CD4-positive, alpha-beta T cell treated with Interleukin-17A for 1 hour (primary cell): ENCODE measurements around the gene KLHL29.

Source experiments
- DNase-seq: peaks from one replicate; pipeline ENCODE4 v3.0.0-alpha.2; 2020

KLHL29 gene

DNA sequence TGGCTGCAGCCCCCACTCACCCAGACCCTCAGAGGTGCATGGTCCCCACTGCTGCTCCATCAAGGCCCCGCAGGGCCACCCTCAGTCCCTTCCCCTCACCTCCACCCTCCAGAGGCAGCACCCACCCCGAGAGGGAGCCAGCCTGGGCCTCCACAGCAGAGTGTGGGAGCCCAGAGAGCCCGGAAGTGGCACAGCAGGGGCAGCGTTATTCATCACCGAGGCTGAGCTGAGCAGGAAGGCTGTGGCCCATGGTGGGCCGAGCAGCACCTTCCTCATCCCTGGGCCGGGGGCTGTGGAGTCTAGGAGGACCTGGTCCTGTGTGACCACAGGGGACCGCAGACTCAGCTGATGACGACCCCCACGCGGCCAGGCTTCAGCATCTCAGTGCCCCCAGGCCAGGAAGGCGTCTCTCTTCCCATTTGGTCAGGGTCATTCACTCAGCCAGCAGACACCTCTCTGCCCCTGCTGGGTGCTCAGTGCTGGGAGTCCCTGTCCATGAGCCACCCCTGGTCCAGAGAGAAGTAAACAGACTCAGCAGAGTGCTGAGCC is 283.9 kb downstream of the KLHL29 start:
- DNase-seq, result no peak

DNA sequence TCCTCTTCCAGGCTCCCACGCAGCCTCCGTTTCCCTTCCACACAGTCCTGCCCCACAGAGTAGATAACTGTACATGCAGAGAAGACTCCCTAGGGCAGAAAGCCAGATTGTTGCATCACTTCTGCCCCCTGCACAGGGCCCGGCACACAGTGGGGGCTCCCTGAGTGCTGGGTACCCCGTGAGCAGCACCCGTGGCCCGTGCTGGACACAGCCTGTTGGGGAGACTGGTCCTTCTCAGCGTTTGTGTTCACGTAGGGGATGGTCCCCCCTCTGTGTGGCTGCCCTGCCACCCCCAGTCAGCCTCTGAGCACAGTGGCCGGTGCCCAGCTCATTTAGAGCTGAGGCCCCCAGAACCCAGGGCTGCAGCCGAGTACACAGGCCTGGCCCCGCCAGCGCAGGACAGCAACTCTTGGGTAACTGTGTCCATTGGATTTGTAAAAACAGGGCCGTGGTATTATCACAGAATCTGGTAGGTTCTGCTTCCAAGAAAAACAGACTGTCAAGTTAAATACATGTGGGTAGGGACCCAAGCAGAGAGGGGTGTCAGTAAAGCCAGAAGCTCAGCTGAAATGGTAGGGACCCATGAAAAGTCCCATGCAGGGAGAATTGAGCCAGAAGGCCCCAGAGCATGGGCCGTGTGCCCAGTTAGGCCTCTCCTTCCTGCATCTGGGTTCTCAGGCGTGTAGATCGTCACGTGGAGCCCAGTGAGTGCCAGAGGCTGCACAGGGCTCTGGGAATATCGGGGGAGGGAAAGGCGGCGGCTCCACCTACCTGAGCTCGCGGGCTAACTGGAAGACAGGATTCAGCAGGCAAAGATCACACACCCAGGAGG is 284.6 kb downstream of the KLHL29 start:
- DNase-seq, result no peak

DNA sequence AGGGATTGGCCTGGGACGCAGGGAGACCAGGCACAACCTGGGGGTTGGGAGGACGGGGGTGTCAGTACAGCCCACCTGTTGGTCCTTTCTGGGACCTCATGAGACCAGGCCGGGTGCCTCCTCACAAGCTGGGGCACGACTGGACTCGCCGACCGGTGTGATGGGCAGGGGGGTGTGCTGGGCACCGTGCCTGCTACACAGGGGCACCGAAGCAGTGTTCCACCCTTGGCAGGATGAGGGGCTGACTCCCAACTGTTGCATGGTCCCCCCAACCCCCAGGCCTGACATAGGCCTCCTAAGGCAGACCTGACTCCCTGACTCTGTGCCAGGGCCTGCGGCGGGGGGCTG is 285.2 kb downstream of the KLHL29 start:
- no peak for DNase-seq

GRCh38 chr2:23673082-23673481 is 288.1 kb downstream of the KLHL29 start:
- DNase-seq, result no peak

- no peak for DNase-seq
These were observed 289.1 kb downstream of the KLHL29 start for GRCh38 chr2:23673830-23674679.

- DNase-seq, result no peak
These were observed 290.5 kb downstream of the KLHL29 start for GRCh38 chr2:23675506-23675905.

- no peak for DNase-seq
These were observed 292.9 kb downstream of the KLHL29 start for GRCh38 chr2:23677836-23678235.

DNA sequence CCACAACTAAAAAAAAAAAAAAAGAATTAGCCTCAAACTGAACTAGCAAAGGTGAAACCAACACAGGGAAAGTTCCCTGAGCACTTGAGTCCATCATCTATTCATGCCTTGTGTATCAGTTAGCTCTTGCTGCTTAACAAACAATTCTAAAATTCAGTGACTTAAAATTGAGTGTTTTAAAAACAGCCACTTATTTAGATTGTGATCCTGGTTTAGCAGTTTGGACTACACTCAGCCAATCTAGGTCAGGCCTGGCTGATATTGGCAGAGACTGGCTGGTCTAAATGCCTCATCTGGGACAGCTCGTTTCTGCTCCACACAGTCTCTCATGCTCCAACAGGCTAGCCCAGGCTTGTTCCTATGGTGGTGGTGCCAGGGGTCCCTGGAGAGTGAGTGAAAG is 294.1 kb downstream of the KLHL29 start:
- no peak for DNase-seq

GRCh38 chr2:23680951-23681350 is 296.0 kb downstream of the KLHL29 start:
- no peak for DNase-seq

GRCh38 chr2:23681356-23682140 is 296.6 kb downstream of the KLHL29 start:
- no peak for DNase-seq

DNA sequence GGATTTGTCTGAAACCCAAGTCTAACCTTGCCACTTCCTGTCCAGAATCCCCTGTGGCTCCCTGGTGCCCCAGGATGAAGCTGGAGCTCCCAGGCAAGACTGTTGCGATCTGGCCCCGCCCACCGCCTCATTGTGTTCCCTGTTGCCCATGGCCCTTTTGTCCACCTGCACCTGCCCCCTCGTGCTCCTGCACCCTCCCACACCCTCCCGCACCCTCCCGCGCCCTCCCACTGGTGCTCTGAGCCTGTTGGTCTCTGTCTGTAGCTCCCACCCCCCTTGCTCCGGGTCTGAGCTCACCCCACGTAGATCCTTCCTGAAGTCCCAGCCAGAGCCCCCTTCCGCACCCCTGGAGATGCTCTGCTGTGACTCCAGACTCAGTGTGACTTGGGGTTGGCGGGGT is 297.5 kb downstream of the KLHL29 start:
- DNase-seq, result no peak

GRCh38 chr2:23683001-23683400 is 298.0 kb downstream of the KLHL29 start:
- no peak for DNase-seq

- no peak for DNase-seq
These were observed 299.6 kb downstream of the KLHL29 start for GRCh38 chr2:23684395-23685176.

DNA sequence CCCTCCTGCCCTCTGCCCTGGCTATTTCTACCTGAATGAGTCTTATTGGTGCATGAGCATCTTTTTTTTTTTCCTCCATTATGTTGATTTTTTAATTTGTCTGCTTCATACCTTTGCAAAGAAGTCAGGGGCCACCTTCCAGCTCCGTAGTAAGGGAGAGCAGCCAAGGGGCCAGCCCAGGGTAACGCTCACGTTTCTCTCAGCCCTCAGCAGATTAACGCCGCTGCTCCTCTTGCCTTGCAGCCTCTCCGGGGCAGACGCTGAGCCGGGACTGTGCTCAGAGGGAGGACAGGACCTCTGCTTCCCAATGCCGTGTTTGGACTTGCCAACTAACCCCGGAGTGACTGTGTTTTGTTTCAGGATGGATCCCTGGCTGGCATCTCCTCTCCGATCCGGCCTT is 300.2 kb downstream of the KLHL29 start:
- no peak for DNase-seq

DNA sequence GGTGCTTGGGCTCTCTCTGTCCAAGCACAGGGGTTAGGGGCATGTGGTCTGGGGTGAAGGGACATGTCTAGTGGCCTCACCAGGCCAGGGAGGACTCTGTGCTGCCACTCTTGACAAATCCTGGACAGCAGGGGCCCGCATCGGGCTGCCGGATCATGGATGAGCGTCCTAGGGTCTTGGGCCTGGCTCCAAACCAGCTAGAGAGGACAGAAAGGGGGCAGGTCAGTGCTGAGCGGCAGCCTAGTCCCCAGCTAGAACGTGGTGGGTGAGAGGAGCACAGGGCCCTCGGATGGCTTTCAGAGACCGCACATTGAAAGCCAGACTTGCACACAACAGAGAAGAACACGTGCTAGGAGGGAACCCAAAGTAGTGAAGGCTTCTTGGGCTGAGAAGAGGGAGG is 300.7 kb downstream of the KLHL29 start:
- DNase-seq, result no peak

GRCh38 chr2:23686405-23687029 is 301.5 kb downstream of the KLHL29 start:
- DNase-seq, result no peak

GRCh38 chr2:23687214-23687613 is 302.2 kb downstream of the KLHL29 start:
- DNase-seq, result no peak

DNA sequence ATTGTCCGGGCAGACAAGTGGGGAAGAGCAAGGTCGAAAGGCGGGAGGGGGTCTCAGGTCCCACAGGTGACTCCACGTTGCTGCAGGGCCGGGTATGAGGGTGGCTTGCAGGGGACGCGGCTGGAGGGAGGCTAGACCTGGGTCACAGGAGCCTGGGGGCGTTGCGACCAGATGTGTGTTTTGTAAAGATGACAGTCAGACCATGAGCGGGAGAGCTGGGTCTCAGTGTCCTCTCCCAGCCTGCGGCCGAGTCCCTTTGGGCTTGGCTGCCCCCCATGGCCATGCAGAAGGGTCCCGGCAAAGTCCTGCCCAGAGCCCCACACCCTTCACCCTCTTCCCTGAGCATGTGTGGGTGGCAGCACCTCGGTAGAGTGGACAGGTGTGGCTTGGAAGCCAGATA is 302.7 kb downstream of the KLHL29 start:
- no peak for DNase-seq

DNA sequence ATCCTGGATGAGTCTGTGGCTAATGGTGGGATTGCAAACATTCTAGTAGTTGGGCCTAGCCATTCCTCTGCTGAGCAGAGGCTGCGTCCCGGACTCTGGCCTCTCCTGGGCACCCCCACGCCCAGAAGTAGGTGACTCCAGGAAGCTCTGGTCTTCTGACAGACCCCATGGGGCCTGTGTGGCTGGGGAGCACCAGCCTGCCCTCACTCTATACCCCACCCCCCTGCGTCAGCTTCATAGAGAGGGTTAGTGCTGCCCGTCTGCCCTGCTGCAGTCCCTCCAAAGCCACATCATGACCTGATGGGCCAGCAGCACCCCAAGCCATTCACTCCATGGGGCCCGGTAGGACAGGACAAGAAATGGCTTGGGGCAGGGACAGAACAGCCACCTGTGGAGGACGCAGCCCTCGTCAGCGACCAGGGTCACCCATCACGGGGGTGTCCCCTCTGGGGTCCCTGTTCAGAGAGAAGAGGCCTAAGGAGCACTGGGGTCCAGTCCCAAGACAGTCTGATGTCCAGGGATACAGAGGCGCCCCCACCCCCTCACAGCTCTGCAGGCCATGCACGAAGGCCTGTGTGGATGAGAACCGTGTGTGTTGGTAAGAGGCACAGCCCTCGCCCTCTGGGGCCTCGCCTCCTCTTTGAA is 303.6 kb downstream of the KLHL29 start:
- no peak for DNase-seq

GRCh38 chr2:23689131-23689700 is 304.2 kb downstream of the KLHL29 start:
- DNase-seq, result no peak

DNA sequence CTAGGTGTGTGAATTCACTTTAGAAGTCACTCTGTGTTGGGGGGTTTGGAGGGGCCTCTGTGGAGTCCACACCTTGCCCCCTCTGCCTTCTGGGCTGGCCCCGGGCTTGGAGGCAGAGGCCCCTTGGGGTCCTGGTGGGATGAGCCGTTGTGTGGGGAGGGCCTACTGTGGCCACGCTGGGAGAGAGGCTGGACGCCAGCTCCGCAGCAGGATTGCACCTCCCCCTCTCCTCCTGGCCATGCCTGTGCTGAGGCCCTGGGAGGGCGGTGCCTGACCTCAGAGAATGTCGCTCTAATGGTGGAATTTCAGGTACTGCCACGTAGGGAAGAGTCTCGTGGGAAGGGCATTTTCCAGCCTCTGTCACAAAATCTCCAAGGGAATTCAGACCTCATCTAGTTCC is 304.9 kb downstream of the KLHL29 start:
- DNase-seq, result no peak
